ENCODE results near the gene RANBP3.
"Not testable (repeated sequence)": the region's sequence is repeated elsewhere in the genome, so short reads cannot be mapped to it uniquely, and the experiment has no call there.

The RANBP3 gene

DNA sequence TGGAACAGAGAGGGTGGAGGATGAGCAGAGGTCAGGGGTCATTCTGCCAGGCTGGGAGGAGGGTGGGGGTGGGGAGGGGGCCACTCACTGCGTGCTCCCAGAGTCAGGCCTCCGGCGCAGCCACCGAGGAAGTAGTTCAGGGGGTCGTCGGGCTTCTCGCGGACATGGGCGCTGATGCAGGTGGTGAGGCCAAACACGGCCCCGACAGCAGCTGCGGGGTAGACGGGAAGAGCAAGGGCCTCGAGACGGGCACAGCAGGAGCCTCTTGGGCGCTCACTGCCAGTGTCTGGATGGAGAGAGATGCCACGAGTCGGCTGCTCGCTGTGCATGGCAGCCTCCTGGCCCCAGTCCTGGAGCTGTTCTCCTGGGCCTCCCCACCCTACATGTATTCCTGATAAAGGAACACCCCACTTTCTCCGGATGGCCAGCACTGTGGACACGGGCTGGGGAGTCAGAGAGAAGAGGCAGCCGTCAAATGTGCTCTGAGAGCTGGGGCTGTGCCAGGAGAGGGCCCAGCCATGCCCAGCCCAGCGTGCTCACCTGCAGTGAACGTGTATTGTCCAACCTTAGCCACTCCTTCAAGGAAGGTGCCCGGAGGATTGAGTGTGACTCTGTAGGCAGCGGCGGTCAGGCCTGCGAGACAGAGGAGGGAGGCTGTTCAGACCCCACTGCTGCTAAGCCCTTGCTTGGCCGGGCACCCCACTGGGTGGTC lies 81.4 kb downstream of the RANBP3 start:
- DNase-seq: no peak

- no peak for DNase-seq
These were observed 82.0 kb downstream of the RANBP3 start for GRCh38 chr19:5895890-5896289.

DNA sequence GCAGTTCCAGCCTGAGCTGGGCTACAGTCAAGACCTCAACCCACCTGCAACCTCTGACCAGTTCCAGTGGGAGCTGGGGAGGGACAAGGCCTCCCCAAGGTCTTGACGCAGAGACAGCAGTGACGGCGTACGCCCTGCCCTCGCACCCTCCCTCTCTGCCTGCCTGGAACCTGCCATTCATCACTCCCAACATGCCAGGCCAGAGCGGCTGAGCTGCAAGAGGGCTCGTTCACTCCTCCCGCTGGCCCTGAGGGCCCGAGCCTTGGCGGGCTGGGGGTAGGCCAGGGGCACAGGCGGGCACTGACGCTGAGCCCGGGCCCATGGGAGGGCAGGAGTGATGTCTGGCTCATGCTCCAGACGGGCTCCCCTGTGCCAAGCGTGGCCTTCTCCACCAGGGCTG lies 82.5 kb downstream of the RANBP3 start:
- DNase-seq: no peak

DNA sequence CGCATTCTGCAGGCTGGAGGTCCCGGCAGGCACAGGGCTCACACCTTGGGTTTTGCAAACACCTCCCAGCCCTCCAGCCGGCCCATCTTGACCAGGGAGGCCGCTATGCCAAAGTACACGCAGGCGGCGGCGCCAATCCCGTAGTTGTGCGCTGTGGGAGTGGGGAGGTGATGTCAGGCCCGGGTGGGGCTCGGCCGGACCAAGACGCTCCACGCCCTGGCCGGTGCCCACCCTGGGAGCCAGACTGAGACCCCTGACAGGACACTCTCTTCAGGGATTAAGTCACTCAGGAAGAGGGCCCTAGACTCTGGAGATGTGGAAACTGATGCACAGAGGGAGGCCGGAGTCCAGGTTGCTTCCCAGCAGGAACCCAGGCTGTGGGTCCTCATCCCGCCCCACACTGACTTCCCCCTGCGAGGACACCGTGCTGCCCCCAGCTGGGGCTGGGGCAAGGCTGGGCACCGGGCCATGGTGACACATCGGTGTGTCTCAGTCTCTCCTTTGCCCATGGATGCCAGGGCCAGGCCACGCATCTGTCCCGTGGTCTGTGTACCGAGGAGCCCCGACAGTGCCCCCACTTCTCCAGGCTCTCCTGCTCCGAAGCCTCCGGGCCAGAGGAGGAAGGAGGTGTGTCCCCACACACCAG lies 83.1 kb downstream of the RANBP3 start:
- DNase-seq: no peak

DNA sequence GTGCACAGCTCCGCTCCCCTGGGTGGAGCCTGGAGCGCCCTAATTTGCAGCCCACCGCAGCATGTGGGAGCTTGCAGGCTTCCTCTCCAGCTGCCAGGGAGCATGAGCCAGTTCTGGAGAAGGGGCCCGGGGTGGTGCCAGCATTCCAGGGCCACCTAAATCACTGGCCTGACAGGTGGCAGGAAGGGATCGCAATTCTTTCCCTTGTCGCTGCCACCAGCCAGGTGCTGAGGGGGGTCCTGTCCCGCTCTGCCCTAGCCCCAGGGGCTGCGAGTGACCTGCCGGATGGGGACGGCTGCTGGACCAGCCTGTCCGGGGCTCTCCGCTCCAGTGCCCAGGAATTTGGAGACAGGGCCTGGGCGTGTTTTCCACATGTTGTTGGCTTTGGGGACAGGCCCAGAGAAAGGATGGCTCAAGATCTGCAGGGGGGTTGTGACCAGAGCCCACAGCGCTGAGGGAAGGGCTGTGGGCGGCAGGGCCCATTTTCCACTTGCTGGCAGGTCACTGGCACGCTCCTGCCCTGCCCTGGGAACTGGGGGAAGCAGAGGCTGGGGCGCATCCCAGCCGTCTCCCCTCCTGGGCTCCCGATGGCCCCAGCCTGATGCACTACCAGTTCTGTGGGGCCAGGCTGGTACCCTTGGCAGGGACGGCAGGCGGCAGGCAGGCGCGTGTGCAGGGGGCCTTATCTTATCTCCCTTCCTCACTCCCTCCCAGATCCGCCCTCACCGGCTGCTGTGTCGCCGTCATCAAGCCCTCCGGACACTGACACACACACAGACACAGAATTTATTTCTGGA lies 83.8 kb downstream of the RANBP3 start:
- no peak for DNase-seq

DNA sequence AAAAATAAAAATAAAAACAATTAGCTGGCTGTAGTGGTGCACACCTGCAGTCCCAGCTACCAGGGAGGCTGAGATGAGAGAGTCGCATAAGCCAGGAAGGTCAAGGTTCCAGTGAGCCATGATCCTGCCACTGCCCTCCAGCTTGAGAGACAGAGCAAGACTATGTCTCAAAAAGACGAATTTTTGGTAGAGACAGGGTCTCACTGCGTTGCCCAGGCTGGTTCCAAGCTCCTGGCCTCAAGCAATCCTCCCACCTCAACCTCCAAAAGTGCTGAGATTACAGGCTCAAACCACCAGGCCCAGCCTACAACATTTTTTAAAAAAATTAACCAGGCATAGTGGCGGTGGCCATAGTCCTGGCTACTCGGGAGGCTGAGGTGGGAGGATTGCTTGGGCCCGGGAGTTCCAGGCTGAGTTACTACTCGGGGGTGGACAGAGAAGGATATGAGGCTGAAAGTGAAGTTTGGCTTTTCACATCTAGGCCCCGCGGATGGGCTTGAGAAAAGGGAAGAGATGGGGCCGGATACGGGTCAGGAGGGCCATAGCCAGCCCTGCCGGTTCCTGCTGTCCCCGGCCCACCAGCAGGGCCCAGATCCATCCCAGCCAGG lies 84.5 kb downstream of the RANBP3 start:
- no peak for DNase-seq

- no peak for DNase-seq
These were observed 85.1 kb downstream of the RANBP3 start for GRCh38 chr19:5892772-5893275.

- DNase-seq: no peak
These were observed 85.8 kb downstream of the RANBP3 start for GRCh38 chr19:5891938-5892771.

- no peak for DNase-seq
These were observed 86.4 kb downstream of the RANBP3 start for GRCh38 chr19:5891572-5891937.

DNA sequence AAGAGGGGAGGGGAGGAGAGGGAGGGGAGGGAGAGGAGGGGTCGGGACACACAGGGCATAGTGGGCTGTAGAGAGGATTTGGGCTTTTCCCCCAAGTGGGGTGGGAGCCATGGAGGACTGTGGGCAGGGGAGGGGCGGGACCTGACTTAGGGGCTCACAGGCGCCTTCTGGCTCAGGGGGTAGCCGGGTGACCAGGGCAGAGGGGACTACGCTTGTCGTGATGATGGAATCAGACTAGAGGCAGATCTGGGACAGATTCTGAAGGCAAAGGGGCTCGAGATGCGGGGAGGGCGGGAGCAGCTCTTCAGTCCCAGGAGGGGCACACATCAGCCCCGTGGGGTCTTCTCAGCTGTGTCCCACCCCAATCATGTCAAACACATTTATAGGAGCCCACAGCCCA lies 87.8 kb downstream of the RANBP3 start:
- DNase-seq: no peak

DNA sequence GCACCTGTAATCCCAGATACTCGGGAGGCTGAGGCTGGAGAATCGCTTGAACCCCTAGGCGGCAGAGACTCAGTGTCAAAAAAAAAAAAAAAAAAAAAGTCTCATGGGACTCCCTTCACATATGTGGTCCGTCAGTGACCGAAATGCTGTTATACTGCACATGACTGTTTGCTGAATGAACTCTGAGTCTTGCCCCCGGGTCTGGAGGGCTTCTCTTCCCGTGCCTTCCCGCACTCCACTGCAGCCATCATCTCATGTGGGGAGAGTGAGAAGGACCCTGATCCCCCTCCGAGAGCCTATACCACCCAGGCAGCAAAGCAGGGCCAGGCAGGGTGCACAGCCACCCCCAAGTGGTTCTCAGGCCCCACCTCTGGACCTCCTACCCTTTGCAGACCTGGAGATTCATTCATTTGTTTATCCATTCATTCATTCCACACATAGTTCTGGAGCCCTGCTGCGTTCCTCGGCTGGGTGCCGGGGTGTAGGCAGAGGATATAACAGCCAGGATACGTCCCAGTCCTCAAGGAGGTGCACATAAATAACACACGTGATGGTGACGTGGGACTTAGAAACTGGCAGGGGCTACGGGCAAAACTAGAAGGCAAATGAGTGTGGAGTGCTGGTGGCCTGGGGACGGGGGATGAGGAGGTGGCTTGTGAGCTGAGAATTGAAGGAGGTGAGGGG lies 88.5 kb downstream of the RANBP3 start:
- no peak for DNase-seq

- not testable (repeated sequence) for DNase-seq
These were observed 93.7 kb downstream of the RANBP3 start for GRCh38 chr19:5884065-5884811.

- DNase-seq: not testable (repeated sequence)
These were observed 94.6 kb downstream of the RANBP3 start for GRCh38 chr19:5883157-5883873.

GRCh38 chr19:5882421-5882968 lies 95.4 kb downstream of the RANBP3 start:
- no peak for DNase-seq

DNA sequence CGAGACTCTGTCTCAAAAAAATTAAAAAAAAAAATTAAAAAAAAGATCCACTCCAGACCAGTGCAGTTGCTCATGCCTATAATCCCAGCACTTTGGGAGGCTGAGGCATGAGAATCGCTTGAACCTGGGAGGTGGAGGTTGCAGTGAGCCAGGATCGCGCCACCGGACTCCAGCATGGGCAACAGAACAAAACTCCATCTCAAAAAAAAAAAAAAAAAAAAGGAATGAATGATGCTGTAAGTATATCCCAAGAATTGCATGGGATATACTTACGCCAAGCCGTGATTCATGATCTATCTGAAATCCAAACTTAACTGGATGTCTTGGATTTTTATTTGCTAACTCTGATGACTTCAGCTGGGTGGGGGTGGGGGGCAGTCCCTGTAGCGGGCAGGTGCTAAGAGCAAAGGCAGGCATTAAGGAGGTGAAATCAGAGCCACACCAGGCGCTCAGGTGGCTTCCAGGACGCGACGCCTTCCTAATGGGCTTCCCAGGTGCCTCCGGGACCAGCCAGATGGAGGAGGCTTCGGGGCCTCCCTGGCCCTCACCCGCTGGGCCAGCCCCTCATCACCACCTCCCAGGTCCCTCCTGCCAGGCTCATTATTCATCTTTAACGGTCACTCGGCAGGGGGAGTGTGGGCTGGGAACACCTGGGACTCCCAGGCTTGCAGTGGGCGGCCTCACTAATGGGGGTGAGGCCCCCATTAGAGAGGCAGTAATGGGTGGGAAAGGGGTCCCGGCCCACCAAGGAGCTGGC lies 96.2 kb downstream of the RANBP3 start:
- no peak for DNase-seq

- no peak for DNase-seq
These were observed 97.3 kb downstream of the RANBP3 start for GRCh38 chr19:5880604-5881078.

DNA sequence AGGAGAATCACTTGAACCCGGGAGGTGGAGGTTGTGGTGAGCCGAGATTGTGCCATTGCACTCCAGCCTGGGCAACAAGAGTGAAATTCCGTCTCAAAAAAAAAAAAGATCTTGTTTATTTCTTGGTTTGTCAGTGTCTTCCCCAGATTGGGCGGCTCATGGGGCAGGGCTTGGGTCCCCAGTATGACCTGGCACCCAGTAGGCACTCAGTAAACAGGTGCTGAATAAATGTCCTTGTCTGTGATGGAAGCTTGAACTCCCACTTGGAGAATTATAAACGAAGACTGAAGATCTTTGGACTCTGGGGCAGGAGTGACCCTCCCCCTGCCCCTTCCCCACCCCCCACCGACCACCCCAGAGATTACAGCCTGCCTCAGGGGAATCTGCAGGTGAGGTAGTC lies 97.7 kb downstream of the RANBP3 start:
- DNase-seq: no peak

DNA sequence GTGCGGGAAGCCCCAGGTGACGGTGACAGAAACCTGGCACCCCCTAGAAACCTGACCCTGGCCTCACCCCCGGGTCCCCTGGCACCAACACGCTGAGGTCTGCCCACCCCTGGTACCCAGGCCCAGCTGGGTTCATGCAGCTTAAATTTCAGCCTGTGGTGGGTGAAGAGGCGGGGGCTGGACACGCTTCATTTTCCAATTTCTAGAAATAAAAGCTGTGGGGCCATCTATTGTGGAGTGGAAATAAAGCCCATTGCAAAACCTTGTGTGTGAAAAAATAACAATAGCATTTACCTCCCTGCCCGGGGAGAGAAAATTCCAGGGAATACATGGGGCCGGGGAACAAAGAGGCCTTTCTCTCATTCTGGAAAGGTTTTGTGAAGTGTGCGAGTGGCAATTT lies 100.1 kb downstream of the RANBP3 start:
- DNase-seq: no peak

DNA sequence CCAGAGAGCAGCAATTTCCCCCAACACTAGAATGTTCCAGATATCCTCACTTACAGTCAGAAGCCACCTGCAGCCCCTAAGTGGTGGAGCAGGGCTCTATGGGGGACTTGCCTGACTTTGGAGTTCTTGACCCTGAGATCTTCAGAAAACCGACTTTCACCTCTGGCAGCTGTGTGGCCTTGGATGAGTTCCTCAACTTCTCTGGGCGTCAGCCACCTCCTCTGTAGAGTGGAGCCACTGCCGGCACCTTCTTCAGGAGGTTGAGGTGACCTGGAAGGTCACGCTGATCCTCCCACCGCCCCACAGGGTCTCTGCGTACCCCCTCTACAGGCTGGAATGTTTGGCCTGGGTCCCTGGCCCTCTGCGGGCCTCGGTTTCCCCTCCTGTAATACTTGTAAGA lies 100.5 kb downstream of the RANBP3 start:
- no peak for DNase-seq

Data from T1000 (cell line).